HG03571 (cell line): ENCODE data around the gene BMP7.
"Not testable (repeated sequence)": the region's sequence is repeated elsewhere in the genome, so short reads cannot be mapped to it uniquely, and the experiment has no call there.

Source experiments
- ATAC-seq: cut with Tn5 transposase; IDR thresholded peaks from one replicate; pipeline ENCODE4 v1.9.1; 2021; ENCODE audit not compliant: unreplicated experiment

Gene BMP7

DNA sequence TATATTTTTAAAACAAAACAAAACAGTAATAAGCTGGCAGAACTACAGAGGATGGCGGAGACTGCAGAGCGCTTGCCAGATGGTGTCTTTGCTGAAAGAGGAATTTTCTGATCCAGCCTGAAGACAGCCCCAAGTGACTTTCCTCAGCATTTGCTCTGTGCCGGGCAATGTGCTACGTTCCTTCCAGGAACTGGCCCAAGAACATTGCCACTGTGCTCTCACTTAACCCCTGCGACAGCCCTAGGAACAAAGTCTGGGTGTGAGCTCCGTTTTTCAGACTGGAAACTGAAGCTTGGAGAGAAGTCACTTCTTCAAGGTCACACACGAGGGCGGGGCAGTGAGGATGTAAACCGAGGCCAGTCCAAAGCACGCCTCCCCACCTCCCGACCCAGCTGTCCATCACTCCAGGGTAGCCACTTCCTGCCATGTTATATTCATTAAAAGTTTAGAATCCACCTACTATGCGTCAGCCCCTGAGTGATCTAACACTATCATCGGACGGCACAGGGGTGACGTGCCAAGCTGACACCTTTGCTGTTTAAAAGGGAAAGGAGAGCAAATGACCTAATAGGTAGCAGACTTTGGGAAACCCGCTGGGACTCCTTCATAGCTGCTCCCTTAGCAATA is 22.3 kb upstream of the BMP7 start:
- no peak for ATAC-seq

DNA sequence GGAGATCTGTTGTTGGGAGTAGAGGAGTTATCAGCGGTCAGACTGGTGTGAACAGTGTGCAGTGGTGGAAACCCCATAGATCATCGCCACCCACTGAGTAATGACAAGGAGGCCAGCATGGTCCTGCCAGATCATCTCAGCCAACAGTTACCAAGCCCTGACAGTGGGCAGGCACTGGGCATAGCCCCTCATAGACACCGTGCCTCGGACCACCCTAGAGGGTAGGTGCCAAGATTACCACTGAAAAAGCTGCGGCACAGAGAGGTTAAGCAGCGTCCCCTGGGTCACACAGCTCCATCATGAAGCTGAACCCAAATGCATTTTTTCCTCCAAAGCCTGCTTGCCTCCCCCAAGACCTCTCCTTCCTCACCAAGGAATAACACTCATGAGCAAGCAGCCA is 21.5 kb upstream of the BMP7 start:
- no peak for ATAC-seq

DNA sequence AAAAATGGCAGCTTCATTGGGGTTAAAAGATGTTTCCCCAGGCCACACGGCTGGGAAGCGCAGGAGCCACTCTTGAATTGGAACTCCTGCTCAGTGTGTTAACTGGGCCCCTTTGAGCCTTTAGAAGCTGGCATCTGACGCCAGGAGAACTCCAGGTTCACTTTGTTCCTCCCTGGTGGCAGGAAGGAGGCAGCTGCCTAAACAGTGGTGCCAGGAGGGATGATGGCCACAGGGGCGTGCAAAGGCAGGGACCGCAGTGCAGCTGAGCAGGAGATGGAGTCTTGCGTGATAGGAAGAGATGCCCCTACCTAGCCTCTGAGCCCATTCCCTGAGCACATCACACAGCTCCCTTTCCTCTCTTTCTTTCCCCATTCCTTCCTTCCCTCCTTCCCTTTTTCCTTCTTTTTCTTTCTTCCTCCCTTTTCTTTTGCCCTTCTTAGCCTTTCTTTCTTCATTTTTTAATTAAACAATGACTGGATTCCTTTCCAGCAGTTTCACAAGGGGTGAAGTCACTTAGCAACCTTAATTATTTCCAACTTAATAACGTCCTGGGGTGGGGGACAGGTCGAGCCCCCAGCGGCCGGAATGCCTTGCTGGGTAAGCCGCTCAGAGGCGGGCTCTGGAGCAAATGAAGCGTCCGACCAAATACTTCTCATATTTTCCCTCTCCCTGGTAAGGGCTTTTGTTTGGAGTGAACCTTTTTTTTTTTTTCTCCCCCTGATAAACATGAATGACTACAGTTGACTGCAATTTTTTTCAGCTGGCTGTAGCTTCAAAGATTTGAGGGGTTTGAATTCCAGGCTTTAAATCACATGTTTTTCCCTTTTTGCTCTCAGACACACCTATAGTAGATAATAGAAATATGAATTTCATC is 20.8 kb upstream of the BMP7 start:
- ATAC-seq = no peak

DNA sequence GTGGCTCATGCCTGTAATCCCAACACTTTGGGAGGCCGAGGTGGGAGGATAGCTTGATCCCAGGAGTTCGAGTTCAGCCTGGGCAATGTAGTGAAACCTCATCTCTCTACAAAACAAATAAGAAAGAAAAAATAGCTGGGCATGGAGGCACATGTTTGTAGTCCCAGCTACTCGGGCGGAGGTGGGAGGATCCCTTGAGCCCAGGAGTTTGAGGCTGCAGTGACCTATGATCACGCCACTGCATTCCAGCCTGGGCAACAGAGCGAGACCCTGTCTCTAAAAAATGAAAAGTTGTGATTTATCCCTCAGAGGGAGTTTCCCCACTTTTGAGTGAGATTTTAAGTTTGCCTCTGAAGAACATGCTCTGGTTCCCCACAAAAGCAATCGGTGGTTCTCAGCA is 17.4 kb upstream of the BMP7 start:
- no peak for ATAC-seq

DNA sequence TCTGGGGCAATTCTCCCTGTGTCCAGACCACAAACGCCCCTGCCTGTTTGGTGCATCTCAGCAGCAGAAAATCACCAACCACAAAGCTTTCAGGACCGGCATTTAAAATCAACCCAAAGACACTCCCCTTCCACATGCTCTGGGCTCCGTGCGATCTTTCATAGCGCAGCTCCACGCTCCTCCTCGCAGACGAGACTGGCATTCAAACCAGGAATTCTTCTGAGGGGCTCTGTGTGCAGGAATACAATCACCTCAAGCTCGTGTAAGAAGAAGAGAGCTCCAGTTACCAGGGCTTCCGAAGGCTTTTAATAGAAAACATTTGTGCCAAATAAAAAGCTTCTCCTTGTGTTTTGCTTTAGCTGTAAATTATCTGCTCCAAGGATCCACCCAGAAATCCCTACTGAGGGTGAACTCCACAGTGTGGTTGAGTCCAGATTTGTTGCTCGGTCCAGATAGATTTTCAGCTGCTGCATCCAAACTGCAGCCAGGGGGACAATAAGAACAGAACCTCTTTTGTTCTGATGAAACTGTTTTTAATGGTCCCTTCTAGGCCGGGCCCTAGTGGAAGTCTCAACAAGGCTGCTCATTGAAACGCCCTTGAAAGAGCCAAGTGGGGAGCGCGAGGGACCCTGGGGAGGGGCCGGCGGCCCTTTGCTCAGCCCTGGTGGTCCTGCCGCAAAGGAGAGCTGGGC is 16.4 kb upstream of the BMP7 start:
- no peak for ATAC-seq

DNA sequence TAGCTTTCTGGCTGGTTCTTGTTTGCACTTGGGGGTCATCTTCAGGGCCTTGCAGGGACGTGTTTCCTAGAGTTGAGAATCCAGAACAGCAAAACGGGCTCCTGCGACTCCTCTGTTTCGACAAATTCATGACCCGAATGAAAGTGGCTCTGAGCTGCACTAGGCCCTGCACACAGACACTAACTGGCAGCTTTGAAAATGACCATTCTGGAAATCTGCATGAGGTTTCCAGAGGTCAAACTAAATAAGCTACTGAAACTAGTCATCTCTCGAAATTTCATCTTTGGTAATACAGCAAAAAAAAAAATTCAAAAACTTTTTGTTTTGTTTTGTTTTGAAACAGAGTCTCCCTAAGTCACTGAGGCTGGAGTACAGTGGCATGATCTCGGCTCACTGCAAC is 15.5 kb upstream of the BMP7 start:
- no peak for ATAC-seq

DNA sequence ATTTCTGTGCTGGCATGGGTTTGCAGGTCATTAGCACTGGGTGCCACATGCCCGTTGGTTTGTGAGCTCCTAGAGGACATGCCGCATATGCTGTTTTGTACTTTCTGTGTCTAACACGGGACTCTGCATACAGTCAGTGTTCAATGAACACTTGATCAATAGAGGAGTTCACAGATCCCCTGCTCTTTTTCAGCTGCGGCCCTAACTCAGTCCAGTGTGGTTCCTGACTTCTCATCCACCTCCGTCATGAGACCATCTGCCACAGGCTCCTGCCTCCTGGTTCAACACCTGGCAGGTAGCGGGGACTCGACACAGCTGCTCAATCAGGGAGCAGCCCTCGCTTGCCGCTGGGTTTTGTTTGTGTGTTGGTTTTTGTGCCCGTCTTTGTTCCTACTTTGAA is 13.8 kb upstream of the BMP7 start:
- no peak for ATAC-seq

DNA sequence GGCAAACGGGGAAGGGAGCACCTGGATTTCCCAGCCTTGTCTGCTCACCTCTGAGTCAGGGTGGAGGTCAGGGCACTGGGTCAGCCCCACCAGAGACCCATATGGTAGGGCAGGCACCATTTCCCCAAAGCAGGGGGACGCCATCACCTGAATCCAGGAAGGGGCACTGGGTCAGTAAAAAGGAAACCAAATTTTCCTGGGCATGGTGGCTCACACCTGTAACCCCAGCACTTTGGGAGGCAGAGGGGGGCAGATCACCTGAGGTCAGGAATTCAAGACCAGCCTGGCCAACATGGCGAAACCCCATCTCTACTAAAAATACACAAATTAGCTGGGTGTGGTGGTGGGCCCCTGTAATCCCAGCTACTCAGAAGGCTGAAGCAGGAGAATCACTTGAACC is 13.1 kb upstream of the BMP7 start:
- ATAC-seq = not testable (repeated sequence)

DNA sequence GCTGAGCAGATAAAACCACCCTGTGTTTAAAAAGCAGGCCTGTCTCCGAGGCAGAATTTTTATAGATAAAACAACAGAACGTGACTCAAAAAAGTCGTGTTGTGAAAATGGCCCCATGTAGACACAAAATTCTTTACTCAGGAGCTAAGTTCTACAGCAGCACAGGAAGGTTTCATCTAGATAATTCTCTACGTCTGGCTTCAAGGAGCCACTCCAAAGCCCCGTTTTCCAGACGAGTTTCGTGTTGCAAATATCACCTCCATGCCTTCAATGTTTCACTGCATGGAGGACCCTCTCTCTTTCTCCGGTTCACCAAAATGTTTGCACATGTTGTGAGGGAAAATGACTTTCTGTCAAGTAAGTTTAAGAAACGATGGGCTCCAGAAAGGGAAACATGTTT is 12.0 kb upstream of the BMP7 start:
- no peak for ATAC-seq

DNA sequence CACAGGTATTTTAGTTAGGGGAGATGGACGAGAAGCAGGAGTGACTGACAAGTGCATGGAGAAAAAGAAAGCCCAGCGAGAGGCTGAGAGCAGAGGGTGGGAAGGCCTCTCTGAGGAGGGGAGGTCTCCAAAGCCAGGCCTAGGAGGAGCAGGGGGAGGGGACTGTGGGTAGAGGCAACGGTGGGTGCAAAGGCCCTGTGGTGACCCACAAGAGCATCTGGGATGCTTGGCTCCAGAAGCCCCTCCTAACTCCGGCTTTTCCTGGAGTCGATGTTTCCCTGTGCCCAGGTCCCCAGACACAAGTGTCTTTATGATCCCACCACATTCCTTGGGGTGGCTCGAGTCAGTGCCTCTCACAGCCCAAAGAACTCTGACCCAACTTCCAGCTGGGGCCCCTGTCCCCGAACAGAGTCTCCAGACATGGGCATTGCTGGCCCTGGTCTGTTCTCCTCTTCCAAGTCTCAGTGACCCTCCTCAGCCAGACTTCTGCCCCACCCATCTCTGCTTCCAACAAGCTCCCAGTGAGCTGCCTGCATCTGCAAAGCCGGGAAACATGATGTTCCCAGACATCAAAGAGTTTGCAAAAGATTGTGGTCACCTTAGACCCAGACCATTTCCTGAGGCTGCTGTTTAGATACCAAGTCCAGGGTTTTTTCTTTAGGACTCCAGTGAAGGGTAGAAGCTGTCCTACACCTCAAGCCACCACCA is 11.1 kb upstream of the BMP7 start:
- no peak for ATAC-seq

DNA sequence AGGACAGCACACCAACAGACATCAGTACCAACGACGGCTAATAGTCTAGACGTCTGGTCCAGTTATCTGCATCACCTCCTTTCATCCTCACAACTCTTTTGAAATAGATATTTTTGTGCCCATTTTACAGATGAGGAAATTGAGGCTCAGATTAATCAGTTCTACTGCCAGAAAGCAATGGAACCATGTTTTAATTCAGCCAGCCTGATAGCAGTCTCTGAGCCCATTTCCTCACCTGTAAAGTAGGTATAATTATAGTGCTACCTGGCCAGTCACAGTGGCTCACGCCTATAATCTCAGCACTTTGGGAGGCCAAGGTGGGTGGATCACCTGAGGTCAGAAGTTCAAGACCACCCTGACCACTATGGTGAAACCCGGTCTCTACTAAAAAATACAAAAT is 9.8 kb upstream of the BMP7 start:
- ATAC-seq = no peak

DNA sequence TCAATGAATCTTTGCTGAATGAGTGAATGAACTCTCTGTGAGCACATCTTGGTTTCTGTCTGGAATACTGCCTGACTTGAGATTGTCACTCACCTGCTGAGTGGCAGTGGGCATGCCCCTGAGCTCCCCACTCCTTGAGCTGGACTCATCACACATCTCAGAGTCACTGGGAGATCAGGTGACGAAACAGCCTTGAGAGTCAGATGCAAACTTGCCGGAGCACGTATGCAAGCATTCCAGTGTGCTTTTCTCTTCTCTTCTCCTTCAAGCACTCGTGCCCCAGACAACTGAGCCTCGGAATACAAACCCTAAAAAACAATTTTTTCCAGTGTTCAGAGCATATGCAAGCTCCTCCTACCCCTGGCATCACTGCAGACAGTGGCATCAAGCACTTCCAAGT is 9.4 kb upstream of the BMP7 start:
- no peak for ATAC-seq

DNA sequence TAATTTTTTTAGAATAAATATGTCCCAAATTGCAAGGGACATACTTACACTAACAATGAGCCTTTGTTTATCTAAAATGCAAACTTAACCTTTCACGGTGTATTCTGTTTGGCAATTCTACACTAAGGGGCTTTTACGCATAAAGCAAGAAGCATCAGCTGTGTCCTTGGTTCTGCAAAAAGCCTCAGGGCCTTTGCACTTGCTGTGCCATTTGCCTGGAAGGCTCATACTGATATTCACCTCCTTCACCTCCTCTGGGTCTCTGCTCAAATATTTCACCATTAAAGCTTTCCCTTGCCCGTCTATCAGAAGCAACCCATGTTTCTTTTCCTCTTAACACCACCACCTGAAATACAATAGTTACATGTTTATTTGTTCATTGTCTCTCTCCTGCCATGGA is 8.9 kb upstream of the BMP7 start:
- ATAC-seq = no peak

DNA sequence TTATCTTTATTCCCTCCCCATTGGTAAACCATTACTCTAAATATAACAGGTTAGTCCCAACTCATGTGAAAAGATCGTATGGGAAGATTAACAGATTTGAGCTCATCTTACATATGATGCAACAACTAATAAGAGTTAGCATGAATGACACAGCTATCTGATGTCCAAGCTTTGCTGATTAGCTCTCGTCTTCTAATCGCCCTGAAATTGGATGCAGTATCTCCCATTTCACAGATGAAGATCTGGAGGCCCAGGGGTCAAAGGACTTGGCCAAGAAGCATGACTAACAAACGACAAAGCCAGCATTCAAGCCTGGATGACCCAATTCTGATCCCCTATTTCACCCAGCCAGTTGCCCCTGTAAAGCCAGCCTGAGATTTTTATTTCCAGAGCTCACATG is 8.4 kb upstream of the BMP7 start:
- no peak for ATAC-seq

DNA sequence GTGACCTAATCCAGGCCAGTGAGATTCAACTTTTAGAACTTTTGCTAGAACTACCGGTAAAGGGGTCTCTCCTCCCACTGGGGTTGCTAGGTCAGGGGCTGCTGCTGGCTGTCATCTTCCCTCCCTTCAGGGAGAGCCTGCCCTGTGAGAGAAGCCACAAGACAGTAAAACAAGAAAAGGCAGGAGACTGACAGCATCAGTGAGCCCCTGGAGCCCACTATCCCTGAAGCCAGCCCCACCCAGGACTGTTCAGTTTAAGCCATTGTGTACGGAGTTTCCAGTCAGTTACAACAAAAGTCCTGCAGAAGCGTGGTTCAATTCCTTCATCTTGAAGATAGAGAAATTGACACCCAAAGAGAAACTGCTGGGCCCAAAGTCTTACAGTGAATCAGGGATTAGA is 7.9 kb upstream of the BMP7 start:
- no peak for ATAC-seq

DNA sequence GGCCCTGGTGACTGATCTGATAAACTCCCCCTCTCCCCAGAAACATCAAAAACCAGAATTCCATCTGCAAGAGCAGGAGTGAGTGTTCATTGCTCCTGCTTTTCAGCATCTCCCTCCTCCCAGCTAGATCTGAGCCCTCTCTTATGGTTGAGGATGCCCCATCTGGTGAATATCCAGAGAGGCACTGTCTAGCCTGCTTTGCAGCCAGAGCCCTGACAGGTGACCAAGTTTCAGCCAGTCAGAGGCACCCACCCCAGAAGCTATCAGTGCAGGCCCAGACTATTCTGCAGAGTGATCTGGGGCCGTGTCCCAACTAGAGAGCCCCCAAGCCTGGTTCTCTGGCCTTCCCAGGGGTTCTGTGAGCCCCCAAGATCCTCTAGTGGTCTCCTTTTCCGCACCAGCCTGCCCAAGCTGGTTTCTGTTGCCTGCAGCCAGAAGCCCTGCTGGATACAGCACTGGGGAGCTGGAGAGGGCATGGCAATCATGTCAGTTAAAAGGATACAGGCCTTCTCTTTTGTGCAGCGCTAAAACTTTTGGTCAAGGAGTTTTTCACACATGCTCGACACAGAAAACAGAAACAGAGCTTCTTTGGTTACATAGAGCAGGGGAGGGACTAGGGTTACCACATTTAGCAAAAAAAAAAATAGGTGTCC is 6.6 kb upstream of the BMP7 start:
- no peak for ATAC-seq

DNA sequence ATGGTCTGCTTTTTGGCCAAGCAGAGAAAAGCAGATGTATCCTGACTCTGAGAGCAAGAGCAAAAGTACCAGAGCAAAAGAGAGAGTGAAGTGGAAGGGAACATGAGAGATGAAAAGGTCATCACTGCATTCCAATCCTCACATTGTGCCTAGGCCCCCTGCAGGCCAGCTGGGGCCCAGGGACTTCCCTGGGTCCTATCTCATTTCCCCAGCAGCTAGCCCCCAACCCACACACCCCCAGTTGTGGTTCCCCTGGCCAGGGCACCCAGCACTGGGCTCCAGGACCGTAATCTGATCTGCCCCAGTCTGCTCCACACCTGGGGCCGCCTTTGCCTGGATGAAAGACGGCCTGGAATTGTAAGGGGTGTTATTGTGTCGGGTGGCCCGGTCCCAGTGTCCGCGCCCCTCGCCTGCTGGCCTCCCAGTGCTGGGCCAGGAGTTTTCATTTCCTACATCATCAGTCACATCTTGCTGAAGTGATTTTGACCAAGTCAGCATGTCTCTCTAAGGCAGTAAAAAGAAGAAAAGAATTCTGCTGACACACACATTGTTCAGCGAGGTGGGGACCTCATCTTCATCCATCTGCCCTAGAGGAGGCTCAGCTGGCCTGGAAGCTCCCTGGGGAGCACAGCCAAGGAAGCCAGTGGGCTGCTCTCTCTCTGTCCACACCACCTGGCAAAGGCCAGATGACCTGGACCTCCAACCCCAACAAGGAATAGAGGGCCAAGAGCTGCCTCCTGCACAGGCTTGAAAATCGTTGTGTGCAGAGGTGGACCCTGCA is 4.0 kb upstream of the BMP7 start:
- ATAC-seq = no peak

DNA sequence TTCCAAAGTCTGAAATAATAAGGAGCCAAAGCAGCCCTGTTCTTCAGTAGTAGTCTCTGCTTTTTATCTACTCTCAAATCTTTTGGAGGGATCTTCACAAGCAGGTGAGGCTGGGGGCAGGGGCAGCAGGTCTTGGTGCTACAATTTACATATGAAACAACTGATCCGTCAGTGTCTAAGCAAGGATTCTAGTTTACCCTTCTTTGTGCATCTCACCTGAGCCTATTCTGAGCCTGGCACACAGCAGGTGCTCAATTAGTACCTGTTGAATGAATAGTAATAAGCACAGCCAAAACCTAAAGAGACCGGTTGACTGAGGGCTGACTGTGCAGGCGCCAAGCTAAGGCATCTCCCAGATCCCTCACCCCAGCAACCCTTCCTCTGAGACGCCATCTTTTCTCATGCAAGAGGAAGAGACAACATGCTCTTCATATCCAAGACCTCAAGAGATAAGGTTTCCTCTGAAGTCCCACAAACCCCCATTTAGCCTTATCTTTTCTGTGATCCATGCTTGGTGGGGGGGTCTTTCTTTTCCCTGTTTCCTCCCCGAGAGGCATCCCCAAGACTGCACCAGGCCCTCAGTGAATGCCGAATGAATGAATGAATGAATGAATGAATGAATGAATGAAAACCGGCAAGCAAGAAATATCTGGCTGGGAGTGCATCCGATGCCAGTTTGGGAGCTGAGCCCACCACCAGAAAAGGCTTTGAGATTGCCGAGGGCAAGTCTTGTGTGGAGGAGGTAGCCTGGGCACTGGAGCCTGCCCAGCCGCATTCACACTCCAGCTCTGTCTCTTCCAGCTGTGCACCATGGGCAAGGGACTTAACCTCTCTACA is 2.9 kb upstream of the BMP7 start:
- ATAC-seq = no peak

DNA sequence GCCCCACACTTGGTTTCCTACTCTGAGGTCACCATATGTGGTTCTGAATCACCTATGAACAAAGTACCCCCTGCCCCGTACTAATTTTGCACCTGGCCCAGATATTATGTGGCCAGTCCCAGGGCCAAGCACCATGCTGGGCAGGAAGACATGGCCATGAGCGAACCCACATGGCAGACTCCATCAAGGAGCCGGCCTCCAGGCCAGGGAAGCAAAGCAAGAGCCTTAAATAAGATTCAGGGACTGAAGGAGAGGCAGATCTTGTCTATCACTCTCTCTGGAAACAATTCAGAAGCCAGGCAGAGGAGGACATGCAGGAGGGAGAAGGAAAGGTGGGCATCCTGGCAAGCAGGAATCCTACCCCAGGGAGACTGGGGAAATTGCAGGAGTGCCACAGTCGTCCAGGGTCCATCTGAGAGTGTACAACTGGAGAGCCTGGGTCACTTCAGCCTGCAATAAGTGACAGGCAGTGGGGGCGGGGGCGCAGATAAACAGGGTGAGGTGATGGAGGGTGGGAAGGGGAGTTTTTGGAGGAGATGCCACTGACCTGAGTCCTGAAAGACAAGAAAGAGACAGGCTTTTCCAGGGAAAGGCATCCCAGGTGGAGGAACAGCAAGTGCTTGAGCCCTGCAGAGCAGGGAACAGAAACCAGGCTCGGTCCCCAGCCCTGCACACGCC is 2.1 kb upstream of the BMP7 start:
- ATAC-seq = no peak
